HepG2 (cell line): ENCODE measurements around the gene ZNF444. TPM values are rescaled to one million over a fixed set of nuclear protein-coding genes. Genes with fewer than 3 reads are reported as not detected.
A peak's percentile ranks its signal among the peaks of the same experiment; 100 is the strongest.

ENCODE experiments used
- EZH2 ChIP-seq: conservative IDR thresholded peaks from 2 replicates; pipeline ENCODE4 v1.6.1; 2012; ENCODE audit warnings: mild to moderate bottlenecking, low read depth, low read length, moderate library complexity
- FOXC1 ChIP-seq: sonication (generic); formaldehyde crosslinking; IDR thresholded peaks from 2 replicates; pipeline ENCODE4 v1.8.0; 2022; ENCODE audit warnings: mild to moderate bottlenecking, missing genetic modification reagents, borderline replicate concordance
- FOXJ3 ChIP-seq: sonication (generic); formaldehyde crosslinking; IDR thresholded peaks from 2 replicates; pipeline ENCODE4 v1.4.0; 2020; ENCODE audit warnings: missing genetic modification reagents, mild to moderate bottlenecking, borderline replicate concordance
- HNF4A ChIP-seq: sonication (generic); formaldehyde crosslinking; IDR thresholded peaks from 2 replicates; pipeline ENCODE4 v1.4.0; 2020; ENCODE audit warnings: missing genetic modification reagents
- IRX3 ChIP-seq: sonication (generic); formaldehyde crosslinking; IDR thresholded peaks from 2 replicates; pipeline ENCODE4 v1.8.1; 2023; ENCODE audit warnings: mild to moderate bottlenecking, low read depth, missing genetic modification reagents, borderline replicate concordance
- NFKBIZ ChIP-seq: IDR thresholded peaks from 2 replicates; pipeline ENCODE4 v1.6.1; 2018; ENCODE audit warnings: missing genetic modification reagents, missing compliant biosample characterization
- PBX2 ChIP-seq: IDR thresholded peaks from 2 replicates; pipeline ENCODE4 v1.6.1; 2016; ENCODE audit warnings: control low read depth
- ZBTB42 ChIP-seq: sonication (generic); formaldehyde crosslinking; IDR thresholded peaks from 2 replicates; pipeline ENCODE4 v1.5.0; 2020; ENCODE audit warnings: mild to moderate bottlenecking, missing genetic modification reagents
- ZMYM2 ChIP-seq: sonication (generic); formaldehyde crosslinking; IDR thresholded peaks from 2 replicates; pipeline ENCODE4 v1.8.0; 2022; ENCODE audit warnings: mild to moderate bottlenecking, missing genetic modification reagents
- ZNF343 ChIP-seq: sonication (generic); formaldehyde crosslinking; IDR thresholded peaks from 2 replicates; pipeline ENCODE4 v1.4.0; 2020; ENCODE audit warnings: mild to moderate bottlenecking, missing genetic modification reagents
- ZNF441 ChIP-seq: sonication (generic); formaldehyde crosslinking; IDR thresholded peaks from 2 replicates; pipeline ENCODE4 v1.7.0; 2021; ENCODE audit warnings: missing genetic modification reagents, borderline replicate concordance
- ZNF562 ChIP-seq: sonication (generic); formaldehyde crosslinking; IDR thresholded peaks from 2 replicates; pipeline ENCODE4 v1.8.0; 2022; ENCODE audit warnings: missing genetic modification reagents, borderline replicate concordance
- ZNF572 ChIP-seq: sonication (generic); formaldehyde crosslinking; IDR thresholded peaks from 2 replicates; pipeline ENCODE4 v1.5.1; 2020; ENCODE audit warnings: mild to moderate bottlenecking, missing genetic modification reagents
- ZNF782 ChIP-seq: sonication (generic); formaldehyde crosslinking; IDR thresholded peaks from 2 replicates; pipeline ENCODE4 v1.4.0; 2020; ENCODE audit warnings: missing genetic modification reagents, mild to moderate bottlenecking, borderline replicate concordance
- ZSCAN21 ChIP-seq: sonication (generic); formaldehyde crosslinking; IDR thresholded peaks from 2 replicates; pipeline ENCODE4 v1.8.0; 2022; ENCODE audit warnings: mild to moderate bottlenecking, missing genetic modification reagents, moderate library complexity, borderline replicate concordance
- polyA plus RNA-seq, 8 experiments: library from polyadenylated mRNA; depleted of rRNA in 3 of 8; stranded (reverse) in 7 of 8; unstranded in 1 of 8; fragments of >200 nt; fragmentation: Illumina TruSeq in 4 of 8; extraction: Trizol in 4 of 8; gene quantifications; 2 replicates each; pipeline versions ENCODE4 v1.2.1 to v1.2.3, GENCODE V29; 2011 to 2016; ENCODE audit warnings: low read depth in 4 of 8, missing spikeins in 1 of 8, mixed read lengths in 1 of 8; ENCODE audit not compliant: insufficient read depth in 1 of 8
- total RNA-seq, 5 experiments: library from RNA; depleted of rRNA; stranded (reverse); fragments of >200 nt; fragmentation: Illumina TruSeq; extraction: Trizol; gene quantifications; 2 replicates each; pipeline ENCODE4 v1.2.3, GENCODE V29; 2016; ENCODE audit warnings: low read depth in 1 of 5
- TF ChIP-seq, protein P1 (sequence below): sonication (generic); formaldehyde crosslinking; IDR thresholded peaks from 2 replicates; pipeline ENCODE4 v1.5.1; 2020; ENCODE audit warnings: mild to moderate bottlenecking, missing genetic modification reagents, moderate library complexity
- TF ChIP-seq, protein P2 (sequence below): sonication (generic); formaldehyde crosslinking; IDR thresholded peaks from 2 replicates; pipeline ENCODE4 v1.8.0; 2022; ENCODE audit warnings: missing genetic modification reagents, mild to moderate bottlenecking, inconsistent platforms, borderline replicate concordance

Gene ZNF444
- total and polyA plus RNA-seq, 2 of the 13 experiments (the other 11 are each of a cell fraction or from before 2014, with no cell fraction given), result 27.4 to 30.3 TPM

- no peak for TF ChIP-seq PBX2 (CRISPR knock-in tag)
- TF ChIP-seq FOXJ3, result no peak
- TF ChIP-seq ZNF572 (CRISPR knock-in tag), result no peak
- TF ChIP-seq HNF4A (CRISPR knock-in tag), result peak; percentile 81
- 0 out of 2 replicates have a peak, but pooled peaks have one; percentile 32 for TF ChIP-seq FOXC1
- TF ChIP-seq ZNF441 (CRISPR knock-in tag), result no peak
- TF ChIP-seq ZMYM2 (CRISPR knock-in tag), result no peak
- TF ChIP-seq EZH2, result no peak
- TF ChIP-seq ZNF782, result no peak
- TF ChIP-seq IRX3 (CRISPR knock-in tag), result no peak
- no peak for TF ChIP-seq ZSCAN21
- TF ChIP-seq ZNF562 (CRISPR knock-in tag), result no peak
- no peak for TF ChIP-seq NFKBIZ
- TF ChIP-seq ZBTB42 (CRISPR knock-in tag), result no peak
- TF ChIP-seq, protein P1, sequence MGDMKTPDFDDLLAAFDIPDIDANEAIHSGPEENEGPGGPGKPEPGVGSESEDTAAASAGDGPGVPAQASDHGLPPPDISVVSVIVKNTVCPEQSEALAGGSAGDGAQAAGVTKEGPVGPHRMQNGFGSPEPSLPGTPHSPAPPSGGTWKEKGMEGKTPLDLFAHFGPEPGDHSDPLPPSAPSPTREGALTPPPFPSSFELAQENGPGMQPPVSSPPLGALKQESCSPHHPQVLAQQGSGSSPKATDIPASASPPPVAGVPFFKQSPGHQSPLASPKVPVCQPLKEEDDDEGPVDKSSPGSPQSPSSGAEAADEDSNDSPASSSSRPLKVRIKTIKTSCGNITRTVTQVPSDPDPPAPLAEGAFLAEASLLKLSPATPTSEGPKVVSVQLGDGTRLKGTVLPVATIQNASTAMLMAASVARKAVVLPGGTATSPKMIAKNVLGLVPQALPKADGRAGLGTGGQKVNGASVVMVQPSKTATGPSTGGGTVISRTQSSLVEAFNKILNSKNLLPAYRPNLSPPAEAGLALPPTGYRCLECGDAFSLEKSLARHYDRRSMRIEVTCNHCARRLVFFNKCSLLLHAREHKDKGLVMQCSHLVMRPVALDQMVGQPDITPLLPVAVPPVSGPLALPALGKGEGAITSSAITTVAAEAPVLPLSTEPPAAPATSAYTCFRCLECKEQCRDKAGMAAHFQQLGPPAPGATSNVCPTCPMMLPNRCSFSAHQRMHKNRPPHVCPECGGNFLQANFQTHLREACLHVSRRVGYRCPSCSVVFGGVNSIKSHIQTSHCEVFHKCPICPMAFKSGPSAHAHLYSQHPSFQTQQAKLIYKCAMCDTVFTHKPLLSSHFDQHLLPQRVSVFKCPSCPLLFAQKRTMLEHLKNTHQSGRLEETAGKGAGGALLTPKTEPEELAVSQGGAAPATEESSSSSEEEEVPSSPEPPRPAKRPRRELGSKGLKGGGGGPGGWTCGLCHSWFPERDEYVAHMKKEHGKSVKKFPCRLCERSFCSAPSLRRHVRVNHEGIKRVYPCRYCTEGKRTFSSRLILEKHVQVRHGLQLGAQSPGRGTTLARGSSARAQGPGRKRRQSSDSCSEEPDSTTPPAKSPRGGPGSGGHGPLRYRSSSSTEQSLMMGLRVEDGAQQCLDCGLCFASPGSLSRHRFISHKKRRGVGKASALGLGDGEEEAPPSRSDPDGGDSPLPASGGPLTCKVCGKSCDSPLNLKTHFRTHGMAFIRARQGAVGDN (CRISPR knock-in tag), result peak; percentile 80
- TF ChIP-seq, protein P2, sequence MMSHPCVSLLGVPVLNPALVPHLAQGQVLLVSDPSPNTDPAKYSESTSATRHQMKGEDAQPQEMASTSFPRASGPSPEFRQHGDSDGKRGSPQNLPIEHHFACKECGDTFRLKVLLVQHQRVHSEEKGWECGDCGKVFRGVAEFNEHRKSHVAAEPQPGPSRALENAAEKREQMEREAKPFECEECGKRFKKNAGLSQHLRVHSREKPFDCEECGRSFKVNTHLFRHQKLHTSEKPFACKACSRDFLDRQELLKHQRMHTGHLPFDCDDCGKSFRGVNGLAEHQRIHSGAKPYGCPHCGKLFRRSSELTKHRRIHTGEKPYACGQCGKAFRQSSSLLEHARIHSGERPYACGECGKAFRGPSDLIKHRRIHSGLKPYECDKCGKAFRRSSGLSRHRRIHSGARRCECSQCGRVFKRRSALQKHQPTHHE, result no peak
- TF ChIP-seq ZNF343, result no peak
Measured at GRCh38 chr19:56118666-56119581, 22.2 kb upstream of the ZNF444 start (continued).
